Activated naive CD4-positive, alpha-beta T cell treated with anti-CD3 and anti-CD28 coated beads, Interleukin-2, amount 50 U/mL, for 24 hours (primary cell): ENCODE results near the gene RYR1.
A peak's percentile ranks its signal among the peaks of the same experiment; 100 is the strongest.
"Not testable (repeated sequence)": the region's sequence is repeated elsewhere in the genome, so short reads cannot be mapped to it uniquely, and the experiment has no call there.

Source experiments
- H3K27ac Mint-ChIP-seq: one replicate; pipeline ENCODE4 v1.8.0; 2021; ENCODE audit warnings: mild to moderate bottlenecking, mixed read lengths
- H3K27me3 Mint-ChIP-seq: one replicate; pipeline ENCODE4 v1.8.0; 2021; ENCODE audit warnings: mixed read lengths
- H3K36me3 Mint-ChIP-seq: one replicate; pipeline ENCODE4 v1.8.0; 2021; ENCODE audit warnings: mixed read lengths
- H3K4me1 Mint-ChIP-seq: one replicate; pipeline ENCODE4 v1.8.0; 2021; ENCODE audit warnings: mixed read lengths
- H3K4me3 Mint-ChIP-seq: one replicate; pipeline ENCODE4 v1.8.0; 2021; ENCODE audit warnings: mild to moderate bottlenecking, mixed read lengths
- H3K9me3 Mint-ChIP-seq: one replicate; pipeline ENCODE4 v1.8.0; 2021; ENCODE audit warnings: mixed read lengths

The RYR1 gene

DNA sequence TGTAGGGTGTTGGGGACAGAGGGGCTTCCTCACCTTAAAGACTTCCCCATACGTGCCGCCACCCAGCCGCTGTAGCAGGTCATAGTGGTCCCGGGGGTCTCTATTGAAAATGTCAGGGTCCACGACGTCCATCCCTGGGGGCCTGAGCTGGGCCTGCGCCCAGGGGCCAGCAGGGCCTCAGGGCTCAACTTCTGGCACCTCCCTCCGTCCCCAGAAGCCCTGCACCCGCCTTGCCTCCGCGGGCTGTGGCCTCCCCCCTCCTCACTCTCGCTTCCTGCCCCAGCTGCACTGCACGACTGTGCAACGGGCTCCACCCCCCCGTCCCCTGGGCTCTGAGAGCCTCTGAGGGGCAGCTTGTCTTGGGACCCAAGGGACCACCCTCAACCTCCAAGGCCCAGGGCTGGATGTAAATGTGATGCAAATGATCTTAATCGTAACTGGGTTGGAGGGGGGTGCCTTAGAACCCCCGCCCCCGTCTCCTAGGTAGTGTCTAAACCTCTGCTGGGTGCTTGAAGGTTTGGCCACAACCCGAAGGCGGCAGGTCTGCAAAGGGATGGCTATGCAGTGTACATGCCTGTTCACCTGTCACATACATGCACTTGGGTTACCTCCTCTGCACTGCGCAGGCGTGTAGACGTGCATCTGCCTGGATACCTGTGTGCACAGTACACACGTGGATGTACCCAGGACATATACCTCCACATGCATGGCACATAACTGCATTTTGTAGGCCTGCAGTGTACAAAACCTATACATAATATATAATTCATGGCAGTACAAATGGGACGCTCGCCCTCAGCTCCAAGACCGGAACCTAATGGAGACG, 184.5 kb downstream of the RYR1 start, which contains the start of gene MAP4K1:
MAP4K1 (minus strand) TSS at position 190 of the 826 bp plus-strand sequence; CDS start at position 132, 58 bp downstream.
- no peaks in the 10 kb centered on the region for H3K9me3 Mint-ChIP-seq
- peaks cover 18% of the 10 kb centered on the region for H3K36me3 Mint-ChIP-seq
- H3K4me3 Mint-ChIP-seq = peak within 1 kb of the TSS; percentile 100
- peak within 1 kb of the TSS; percentile 100 for H3K27ac Mint-ChIP-seq
- H3K27me3 Mint-ChIP-seq = no peaks in the 10 kb centered on the region
- peaks cover 56% of the 10 kb centered on the region for H3K4me1 Mint-ChIP-seq

DNA sequence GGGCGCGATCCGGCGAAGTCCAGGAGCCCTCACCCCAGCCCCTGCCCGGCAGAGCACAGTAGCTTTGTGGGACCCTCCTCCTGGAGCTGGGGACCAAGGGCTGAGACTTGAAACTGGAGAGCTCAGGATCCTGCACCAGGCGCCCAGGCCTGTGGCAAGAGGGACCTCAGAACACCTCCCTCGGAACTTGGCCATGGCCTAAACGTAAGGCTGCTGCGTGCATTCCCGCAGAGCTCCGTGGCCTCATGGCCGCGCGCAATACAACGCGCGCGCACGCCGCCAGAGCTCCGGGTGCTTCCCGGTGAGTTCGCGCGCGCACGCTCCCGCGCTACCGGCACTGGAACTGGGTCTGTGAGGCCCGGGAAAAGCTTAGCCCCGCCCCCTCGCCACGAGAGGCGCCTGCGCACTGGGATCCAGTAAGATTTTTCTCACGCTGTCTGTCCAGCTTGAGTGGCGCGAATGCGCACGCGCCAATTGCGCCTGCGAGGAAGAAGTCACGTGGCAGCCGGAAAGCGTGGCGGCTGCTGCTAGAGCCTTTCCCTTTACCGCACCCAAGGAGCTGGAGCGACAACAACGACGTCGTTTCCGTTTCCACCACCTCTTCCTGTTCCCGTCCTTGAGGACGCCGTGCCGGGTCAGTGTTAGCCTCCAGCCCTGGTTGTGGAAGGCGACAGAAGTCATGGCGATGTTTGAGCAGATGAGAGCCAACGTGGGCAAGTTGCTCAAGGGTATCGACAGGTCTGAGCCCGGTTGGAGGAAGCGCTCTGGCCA, 185.3 kb downstream of the RYR1 start, which contains the start of gene EIF3K:
EIF3K (plus strand) TSS at position 599 of the 771 bp plus-strand sequence; CDS start at position 680, 81 bp downstream.
- Mint-ChIP-seq H3K4me3 (peak within 1 kb of the TSS; percentile 100), H3K9me3 (no peaks in the 10 kb centered on the region), H3K36me3 (peaks cover 18% of the 10 kb centered on the region), H3K4me1 (peaks cover 50% of the 10 kb centered on the region), H3K27me3 (no peaks in the 10 kb centered on the region), H3K27ac (peak within 1 kb of the TSS; percentile 100)

- Mint-ChIP-seq H3K9me3 (no peaks in the 10 kb centered on the region), H3K4me1 (peaks cover 50% of the 10 kb centered on the region), H3K27ac (peak overlapping the region; percentile 100), H3K36me3 (peaks cover 18% of the 10 kb centered on the region), H3K4me3 (peak overlapping the region; percentile 100), H3K27me3 (no peaks in the 10 kb centered on the region)
Measured at GRCh38 chr19:38619361-38620174, 186.1 kb downstream of the RYR1 start.

DNA sequence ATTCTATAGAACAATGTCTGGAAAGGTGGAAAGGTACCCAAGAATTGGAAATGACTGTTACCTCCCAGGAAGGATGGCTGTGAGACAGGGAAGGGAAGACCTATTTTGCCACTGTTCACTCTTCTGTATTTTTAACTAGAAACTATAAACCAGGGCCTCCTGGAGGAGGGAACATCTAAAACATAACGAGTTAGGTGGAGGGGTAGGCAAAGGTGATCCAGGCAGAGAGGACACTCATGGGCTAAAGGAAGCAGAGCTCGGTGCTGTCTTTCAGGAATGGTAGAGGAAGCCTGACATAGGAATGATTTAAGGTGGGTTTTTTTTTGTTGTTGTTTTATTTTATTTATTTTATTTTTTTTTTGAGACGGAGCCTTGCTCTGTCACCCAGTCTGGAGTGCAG, 191.3 kb downstream of the RYR1 start:
- H3K9me3 Mint-ChIP-seq = no peaks in the 10 kb centered on the region
- H3K36me3 Mint-ChIP-seq = peaks cover 21% of the 10 kb centered on the region
- H3K27me3 Mint-ChIP-seq = no peaks in the 10 kb centered on the region
- H3K4me1 Mint-ChIP-seq = peaks cover 11% of the 10 kb centered on the region
- no peak overlapping the region for H3K4me3 Mint-ChIP-seq
- H3K27ac Mint-ChIP-seq = no peak overlapping the region

GRCh38 chr19:38626401-38626800, 192.9 kb downstream of the RYR1 start:
- H3K36me3 Mint-ChIP-seq = peaks cover 24% of the 10 kb centered on the region
- H3K4me1 Mint-ChIP-seq = peaks cover 3% of the 10 kb centered on the region
- H3K27ac Mint-ChIP-seq = no peak overlapping the region
- no peaks in the 10 kb centered on the region for H3K9me3 Mint-ChIP-seq
- H3K27me3 Mint-ChIP-seq = no peaks in the 10 kb centered on the region
- no peak overlapping the region for H3K4me3 Mint-ChIP-seq

- Mint-ChIP-seq H3K4me3 (no peak overlapping the region), H3K27ac (no peak overlapping the region), H3K27me3 (no peaks in the 10 kb centered on the region), H3K9me3 (no peaks in the 10 kb centered on the region), H3K36me3 (peaks cover 22% of the 10 kb centered on the region), H3K4me1 (peaks cover 3% of the 10 kb centered on the region)
Measured at GRCh38 chr19:38629568-38629967, 196.1 kb downstream of the RYR1 start.

DNA sequence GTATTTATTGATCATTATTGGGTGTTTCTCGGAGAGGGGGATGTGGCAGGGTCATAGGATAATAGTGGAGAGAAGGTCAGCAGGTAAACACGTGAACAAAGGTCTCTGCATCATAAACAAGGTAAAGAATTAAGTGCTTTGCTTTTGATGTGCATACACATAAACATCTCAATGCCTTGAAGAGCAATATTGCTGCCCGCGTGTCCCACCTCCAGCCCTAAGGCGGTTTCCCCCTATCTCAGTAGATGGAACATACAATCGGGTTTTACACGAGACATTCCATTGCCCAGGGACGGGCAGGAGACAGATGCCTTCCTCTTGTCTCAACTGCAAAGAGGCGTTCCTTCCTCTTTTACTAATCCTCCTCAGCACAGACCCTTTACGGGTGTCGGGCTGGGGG, 197.8 kb downstream of the RYR1 start:
- not testable (repeated sequence) for H3K27me3 Mint-ChIP-seq, H3K27ac Mint-ChIP-seq, H3K4me3 Mint-ChIP-seq, H3K9me3 Mint-ChIP-seq
- H3K4me1 Mint-ChIP-seq = peaks cover 16% of the 10 kb centered on the region
- H3K36me3 Mint-ChIP-seq = peaks cover 23% of the 10 kb centered on the region

GRCh38 chr19:38631811-38632475, 198.5 kb downstream of the RYR1 start:
- not testable (repeated sequence) for H3K9me3 Mint-ChIP-seq, H3K4me3 Mint-ChIP-seq, H3K27ac Mint-ChIP-seq, H3K27me3 Mint-ChIP-seq
- peaks cover 22% of the 10 kb centered on the region for H3K36me3 Mint-ChIP-seq
- peaks cover 22% of the 10 kb centered on the region for H3K4me1 Mint-ChIP-seq

DNA sequence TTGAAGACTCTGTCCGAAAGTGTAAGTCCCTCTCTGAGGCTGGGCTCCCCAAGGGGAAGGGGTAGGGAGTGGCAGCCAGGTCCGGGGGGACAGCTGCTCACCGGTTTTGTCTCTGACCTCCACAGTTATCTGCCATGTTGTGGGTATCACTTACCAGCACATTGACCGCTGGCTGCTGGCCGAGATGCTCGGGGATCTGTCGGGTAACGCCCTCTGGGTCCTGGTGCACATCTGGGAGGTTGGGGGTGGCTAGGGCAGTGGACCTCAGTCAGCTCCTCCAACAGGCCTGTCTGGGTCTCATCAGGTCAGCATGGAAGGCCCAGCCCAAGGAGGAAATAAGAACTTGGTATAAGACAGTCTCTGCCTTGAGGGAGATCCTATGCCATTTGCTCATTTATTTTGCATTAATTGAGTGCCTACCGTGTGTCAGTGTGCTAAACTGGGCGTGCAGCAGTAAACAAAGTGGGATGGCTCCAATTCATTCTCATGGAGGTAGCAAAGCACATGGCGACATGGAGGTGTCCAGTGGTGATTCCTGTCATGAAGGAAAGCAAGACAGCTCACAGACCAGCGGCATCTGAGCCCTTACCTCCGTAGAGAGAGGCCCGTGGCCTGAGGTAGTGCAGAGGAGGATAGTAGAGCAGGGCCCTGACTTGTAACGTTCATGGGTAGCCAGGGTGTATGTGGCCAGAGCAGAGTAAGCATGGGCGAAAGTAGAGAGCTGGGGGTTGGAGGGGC, 199.2 kb downstream of the RYR1 start:
- Mint-ChIP-seq H3K36me3 (peaks cover 21% of the 10 kb centered on the region), H3K4me1 (peaks cover 28% of the 10 kb centered on the region), H3K27me3 (no peaks in the 10 kb centered on the region), H3K9me3 (no peaks in the 10 kb centered on the region), H3K4me3 (no peak overlapping the region), H3K27ac (no peak overlapping the region)

GRCh38 chr19:38634757-38635482, 201.4 kb downstream of the RYR1 start:
- peaks cover 18% of the 10 kb centered on the region for H3K36me3 Mint-ChIP-seq
- H3K4me3 Mint-ChIP-seq = peak overlapping the region; percentile 19
- peak overlapping the region; percentile 41 for H3K27ac Mint-ChIP-seq
- H3K27me3 Mint-ChIP-seq = no peaks in the 10 kb centered on the region
- H3K4me1 Mint-ChIP-seq = peaks cover 28% of the 10 kb centered on the region
- H3K9me3 Mint-ChIP-seq = no peaks in the 10 kb centered on the region

DNA sequence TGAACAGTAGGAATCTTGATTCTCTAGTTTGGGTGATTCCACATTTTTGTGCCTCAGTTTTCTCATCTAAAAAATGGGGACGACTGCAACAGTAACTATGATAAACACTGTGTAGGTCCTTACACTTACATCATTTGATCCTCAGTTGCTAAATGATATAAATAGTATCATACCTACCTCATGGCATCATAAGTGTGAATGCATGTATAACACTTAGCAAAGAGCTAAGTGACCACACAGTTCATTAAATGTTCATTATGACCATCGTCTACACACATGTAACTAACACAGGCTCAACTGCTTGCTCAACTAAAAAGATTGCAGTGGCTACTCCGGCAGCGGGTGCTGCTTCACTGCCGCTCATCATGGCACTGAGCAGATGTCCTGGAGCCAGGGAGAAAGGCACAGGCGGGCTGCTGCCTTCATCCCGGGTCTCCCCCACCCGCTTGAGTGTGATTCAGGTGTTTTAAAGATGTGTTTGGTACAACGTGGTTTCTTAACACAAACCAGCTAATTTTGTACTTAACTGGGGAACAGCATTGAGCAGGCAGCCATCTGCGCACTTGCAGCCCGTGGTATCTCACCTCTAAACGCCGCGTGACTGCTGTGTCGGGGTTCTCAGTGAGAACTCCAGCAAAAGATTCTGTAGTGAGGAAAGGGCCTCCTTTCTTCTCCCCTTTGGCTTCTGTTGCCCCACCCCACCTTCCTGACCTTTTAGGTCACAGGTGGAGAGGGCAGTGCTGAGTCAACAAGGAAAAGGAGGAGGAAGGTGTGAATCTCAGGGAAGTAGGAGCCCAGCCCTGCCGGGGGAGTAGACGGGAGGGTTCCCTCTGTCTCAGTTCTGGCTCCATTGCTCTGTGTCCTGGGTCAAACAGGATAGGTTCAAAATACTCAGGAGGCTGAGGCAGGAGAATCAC, 202.2 kb downstream of the RYR1 start:
- H3K27ac Mint-ChIP-seq = no peak overlapping the region
- no peaks in the 10 kb centered on the region for H3K9me3 Mint-ChIP-seq
- H3K27me3 Mint-ChIP-seq = no peaks in the 10 kb centered on the region
- H3K4me1 Mint-ChIP-seq = peaks cover 28% of the 10 kb centered on the region
- no peak overlapping the region for H3K4me3 Mint-ChIP-seq
- peaks cover 18% of the 10 kb centered on the region for H3K36me3 Mint-ChIP-seq
